ENCODE data around the gene PALLD.

- TF ChIP-seq CTCF (IDR thresholded peaks at IDR 0.05; ENCODE audit: low read depth, low read length) (no peak), MAX (IDR thresholded peaks at IDR 0.05; ENCODE audit: low read depth, low read length) (no peak), POLR2A (IDR thresholded peaks at IDR 0.05; ENCODE audit: extremely low read depth, insufficient read length) (no peak), MYC (IDR thresholded peaks at IDR 0.05; ENCODE audit: low read depth, low read length) (no peak)
Observed at GRCh38 chr4:168842186-168842585, 345.3 kb downstream of the PALLD start.
